ENCODE results near the gene FUCA1.

- TF ChIP-seq CTCF (IDR thresholded peaks at IDR 0.05; ENCODE audit: low read depth, low read length) (no peak), EZH2phosphoT487 (IDR thresholded peaks at IDR 0.05; ENCODE audit: low read depth) (no peak)
These were observed 572 bp downstream of the FUCA1 start for GRCh38 chr1:23867542-23867894.
